Stimulated activated CD4-positive, alpha-beta T cell treated with anti-CD3 and anti-CD28 coated beads, Interleukin-1b, Interleukin-23, amount 100 ng/mL, for 48 hours (primary cell): Measurements from ENCODE around the gene PLPP2.

Experiments used
- DNase-seq: peaks from one replicate; pipeline ENCODE4 v3.0.0-alpha.2; 2020

The PLPP2 gene

DNA sequence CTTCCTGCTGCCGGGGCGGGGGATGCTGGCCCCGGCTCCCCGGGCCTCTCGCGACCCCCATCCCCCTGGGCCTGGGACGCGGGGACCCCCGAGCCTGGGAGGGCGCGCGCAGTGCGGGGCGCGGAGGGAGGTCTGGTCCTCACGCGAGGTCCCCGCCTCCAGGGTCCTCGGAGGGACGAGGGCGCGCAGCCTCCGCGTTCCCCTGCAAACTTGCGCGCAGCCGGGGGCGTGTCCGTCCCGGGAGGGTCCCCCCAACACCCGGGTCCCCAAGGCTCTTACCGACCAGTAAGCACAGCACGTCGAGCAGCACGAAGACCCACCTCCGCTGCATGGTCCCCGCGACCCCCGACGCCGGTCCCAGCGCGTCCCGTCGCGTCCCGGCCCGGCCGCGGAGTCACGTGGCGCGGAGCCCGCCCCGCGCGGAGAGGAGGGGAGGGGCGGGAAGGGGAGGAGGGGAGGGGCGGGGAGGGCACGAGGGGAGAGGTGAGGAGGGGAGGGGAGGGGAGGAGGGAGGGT, at the start of gene PLPP2:
PLPP2 (minus strand) TSS at position 398 of the 516 bp plus-strand sequence; CDS start at position 331, 67 bp downstream.
- DNase-seq, result no peak

- DNase-seq, result no peak
These were observed 49.6 kb upstream of the PLPP2 start for GRCh38 chr19:340620-341385.

GRCh38 chr19:339262-339887, 48.2 kb upstream of the PLPP2 start:
- no peak for DNase-seq

DNA sequence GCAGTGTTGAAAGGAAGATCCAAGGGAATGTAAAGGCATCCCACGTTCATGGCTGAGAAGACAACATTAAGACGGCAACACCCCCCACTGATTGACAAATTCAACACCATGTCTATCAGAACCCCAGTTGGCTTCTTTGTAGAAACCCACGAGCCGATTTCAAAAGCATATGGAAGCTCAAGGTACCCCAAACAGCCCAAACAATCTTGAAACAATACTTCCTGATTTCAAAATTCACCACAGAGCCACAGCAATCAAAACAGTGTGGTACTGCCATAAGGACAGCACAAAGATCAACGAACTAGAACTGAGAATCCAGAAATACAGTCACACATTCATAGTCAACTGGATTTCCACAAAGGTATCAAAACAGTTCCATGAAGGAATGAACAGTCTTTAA, 47.2 kb upstream of the PLPP2 start:
- DNase-seq, result no peak

DNA sequence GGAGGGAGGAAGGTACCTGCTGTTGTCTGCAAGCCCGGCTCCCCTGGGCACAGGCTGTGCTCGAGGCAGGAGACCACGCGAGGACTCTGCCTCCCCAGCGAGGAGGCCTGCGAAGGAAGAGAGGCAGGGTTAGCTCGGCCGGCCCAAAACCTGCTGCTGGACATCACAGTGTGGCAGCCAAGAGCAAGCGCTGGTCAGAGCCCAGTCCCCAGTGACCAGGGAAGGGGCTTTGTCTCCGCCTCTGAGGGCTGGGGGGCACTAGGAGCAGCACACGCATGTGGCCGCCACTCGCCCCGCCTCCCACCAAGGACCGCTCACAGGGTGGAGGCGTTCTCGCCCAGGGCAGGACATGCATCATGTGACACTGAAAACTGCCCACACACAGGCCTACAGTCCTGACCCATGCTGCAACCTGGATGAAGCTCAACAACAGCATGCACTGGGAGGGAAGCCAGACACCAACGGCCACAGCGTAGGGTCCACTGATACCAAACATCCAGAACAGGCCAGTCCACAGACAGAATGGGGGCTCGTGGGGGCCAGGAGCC, 44.9 kb upstream of the PLPP2 start:
- no peak for DNase-seq

- no peak for DNase-seq
These were observed 44.4 kb upstream of the PLPP2 start for GRCh38 chr19:335486-336066.

DNA sequence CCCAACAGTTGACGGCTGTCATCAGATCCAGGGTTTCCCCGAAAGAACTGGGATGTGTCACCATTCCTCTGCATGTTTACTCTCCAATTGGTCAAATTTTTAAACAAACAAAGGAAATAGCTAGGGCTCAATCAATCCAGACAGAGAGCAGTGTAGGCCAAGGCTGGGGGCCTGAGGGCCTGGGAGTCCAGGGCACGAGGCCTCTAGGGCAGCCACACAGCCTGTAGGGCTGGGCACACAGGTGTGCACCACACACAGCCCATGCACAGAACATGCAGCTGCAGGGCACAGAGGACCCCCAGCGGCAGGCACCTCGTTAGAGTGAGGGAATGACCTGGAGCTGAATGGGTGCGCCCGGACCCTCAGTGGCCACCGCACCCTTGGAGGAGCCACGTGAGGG, 43.9 kb upstream of the PLPP2 start:
- DNase-seq, result no peak

GRCh38 chr19:334296-335071, 43.3 kb upstream of the PLPP2 start:
- DNase-seq, result no peak

DNA sequence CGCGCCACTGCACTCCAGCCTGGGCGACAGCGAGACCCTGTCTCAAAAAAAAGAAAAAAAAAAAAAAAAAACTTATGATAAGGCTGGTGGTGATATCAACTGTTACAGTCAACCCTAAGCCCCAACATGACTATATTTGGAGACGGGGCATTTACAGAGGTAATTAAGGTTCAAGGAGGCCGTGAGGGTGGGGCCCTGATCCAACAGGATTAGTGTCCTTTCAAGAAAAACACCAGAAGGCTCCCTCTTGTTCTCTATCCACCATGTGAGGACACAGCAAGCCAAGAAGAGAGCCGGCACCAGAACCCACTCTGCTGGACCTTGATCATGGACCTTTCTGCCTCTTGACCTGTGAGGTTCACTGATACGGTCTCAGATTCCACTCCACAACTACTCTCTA, 39.3 kb upstream of the PLPP2 start:
- no peak for DNase-seq

DNA sequence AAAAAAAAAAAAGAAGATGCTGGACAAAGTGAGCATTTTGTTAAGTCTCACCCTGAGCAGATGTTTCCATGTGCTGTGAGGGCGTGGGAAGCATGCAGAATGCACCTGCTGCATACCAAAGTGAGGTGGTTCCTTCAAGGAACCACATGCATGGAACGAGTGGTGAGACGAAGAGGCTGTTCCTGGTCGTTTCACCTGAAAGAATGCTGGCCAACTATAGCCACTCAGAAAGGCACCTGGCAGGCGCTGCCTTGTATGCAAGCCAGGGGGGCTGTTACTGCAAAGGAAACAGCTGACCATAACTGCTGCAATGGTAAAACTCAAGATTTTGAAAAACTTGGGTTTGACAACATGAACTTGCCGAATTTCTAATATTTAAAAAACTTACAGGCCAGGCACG, 38.7 kb upstream of the PLPP2 start:
- no peak for DNase-seq

GRCh38 chr19:328025-328505, 36.9 kb upstream of the PLPP2 start:
- no peak for DNase-seq

GRCh38 chr19:327291-328024, 36.3 kb upstream of the PLPP2 start:
- DNase-seq, result no peak

GRCh38 chr19:326871-327270, 35.7 kb upstream of the PLPP2 start:
- no peak for DNase-seq

DNA sequence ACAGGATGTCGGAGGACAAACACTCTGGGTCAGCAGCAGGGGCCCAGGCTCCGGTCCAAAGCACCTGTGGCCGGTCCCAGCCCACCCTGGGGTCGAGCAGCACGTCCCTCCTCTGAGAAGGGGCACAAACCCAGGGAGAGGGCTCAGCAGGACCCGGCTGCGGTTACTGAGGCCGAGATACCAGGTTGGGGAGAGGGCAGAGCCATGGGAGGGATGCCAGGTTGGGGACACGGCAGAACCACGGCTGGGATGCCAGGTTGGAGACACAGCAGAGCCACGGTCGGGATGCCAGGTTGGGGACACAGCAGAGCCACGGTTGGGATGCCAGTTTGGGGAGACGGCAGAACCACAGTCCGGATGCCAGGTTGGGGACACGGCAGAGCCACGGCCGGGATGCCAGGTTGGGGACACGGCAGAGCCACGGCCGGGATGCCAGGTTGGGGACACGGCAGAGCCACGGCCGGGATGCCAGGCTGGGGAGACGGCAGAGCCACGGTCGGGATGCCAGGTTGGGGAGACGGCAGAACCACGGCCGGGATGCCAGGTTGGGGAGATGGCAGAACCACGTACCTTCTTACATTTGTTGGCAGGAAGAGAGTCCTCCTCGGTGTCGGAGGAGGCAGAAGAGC, 34.8 kb upstream of the PLPP2 start:
- DNase-seq, result no peak

- DNase-seq, result no peak
These were observed 34.2 kb upstream of the PLPP2 start for GRCh38 chr19:325173-325936.

GRCh38 chr19:324716-325115, 33.5 kb upstream of the PLPP2 start:
- DNase-seq, result no peak

DNA sequence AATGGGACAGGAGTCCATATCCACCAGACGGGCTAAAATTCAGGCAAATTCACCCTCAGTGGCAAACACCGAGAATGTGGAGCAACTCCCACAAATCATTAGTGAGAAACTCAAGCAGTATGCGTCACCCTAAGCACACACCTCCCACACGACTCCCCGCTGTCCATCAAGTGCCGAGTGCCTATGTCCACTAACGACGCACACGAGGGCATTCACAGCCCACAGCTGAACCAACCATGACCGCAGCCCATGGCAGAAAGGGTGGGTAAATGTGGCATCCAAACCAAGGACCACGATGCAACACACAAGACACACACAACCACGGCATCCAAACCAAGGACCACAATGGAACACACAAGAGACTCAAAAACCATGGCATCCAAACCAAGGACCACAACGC, 31.4 kb upstream of the PLPP2 start:
- no peak for DNase-seq

DNA sequence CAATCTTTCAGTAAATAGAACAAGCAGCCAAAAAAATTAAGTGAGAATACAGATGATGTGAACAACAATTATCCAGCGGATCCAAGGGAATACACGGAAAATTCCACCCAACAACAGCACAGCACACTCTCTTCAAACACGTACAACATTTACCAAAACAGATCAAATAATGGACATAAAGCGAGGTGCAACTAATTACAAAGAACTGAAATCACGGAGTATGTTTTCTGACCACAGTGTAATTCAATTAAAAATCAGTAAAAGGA, 27.2 kb upstream of the PLPP2 start:
- no peak for DNase-seq

- DNase-seq, result no peak
These were observed 26.7 kb upstream of the PLPP2 start for GRCh38 chr19:317710-318508.

DNA sequence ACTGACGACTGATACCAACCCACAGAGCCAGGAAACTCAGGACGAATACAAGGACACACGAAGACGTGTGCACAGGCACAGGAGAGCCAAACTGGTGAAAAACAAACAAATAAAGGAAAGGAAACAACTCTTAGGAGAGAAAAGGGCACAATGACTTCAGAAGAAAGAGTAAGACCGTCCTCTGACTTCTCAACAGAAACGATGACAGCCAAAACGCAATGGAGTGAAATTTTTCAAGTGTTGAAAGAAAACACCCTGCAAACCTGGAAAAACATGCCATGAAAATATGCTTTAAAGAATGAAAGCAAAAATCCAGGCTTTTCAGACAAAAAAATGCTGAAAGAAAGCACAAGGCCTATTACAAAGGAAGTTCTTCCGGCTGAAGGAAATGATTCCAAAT, 24.6 kb upstream of the PLPP2 start:
- DNase-seq, result no peak
